HEK293 (cell line): ENCODE results near the gene SLC30A5.
A peak's percentile ranks its signal among the peaks of the same experiment; 100 is the strongest.

Source experiments
- HOXC10 ChIP-seq: sonication (generic); formaldehyde crosslinking; IDR thresholded peaks from 2 replicates; pipeline ENCODE4 v1.8.1; 2023; ENCODE audit warnings: mild to moderate bottlenecking, missing genetic modification reagents
- SCRT2 ChIP-seq: fragments of 450-650 bp; formaldehyde crosslinking; IDR thresholded peaks from 2 replicates; pipeline ENCODE4 v1.5.1; 2016; ENCODE audit warnings: missing biosample characterization, missing genetic modification characterization
- SETDB1 ChIP-seq: IDR thresholded peaks from one replicate; pipeline ENCODE4 v1.6.1; 2017; ENCODE audit warnings: mild to moderate bottlenecking, low read length, moderate library complexity, mixed read lengths; ENCODE audit not compliant: insufficient read length
- ZEB2 ChIP-seq: fragments of 450-650 bp; formaldehyde crosslinking; IDR thresholded peaks from 2 replicates; pipeline ENCODE4 v1.5.1; 2016; ENCODE audit warnings: missing biosample characterization, missing genetic modification characterization
- ZFHX2 ChIP-seq: fragments of 450-650 bp; formaldehyde crosslinking; conservative IDR thresholded peaks from 2 replicates; pipeline ENCODE4 v1.5.1; 2016; ENCODE audit warnings: missing biosample characterization, missing genetic modification characterization
- ZNF341 ChIP-seq: fragments of 450-650 bp; formaldehyde crosslinking; IDR thresholded peaks from 2 replicates; pipeline ENCODE4; 2016; ENCODE audit warnings: low read depth, missing biosample characterization, missing genetic modification characterization
- ZNF416 ChIP-seq: fragments of 450-650 bp; formaldehyde crosslinking; IDR thresholded peaks from 2 replicates; pipeline ENCODE4 v1.5.1; 2016; ENCODE audit warnings: missing biosample characterization, missing genetic modification characterization
- ZNF473 ChIP-seq: fragments of 450-650 bp; formaldehyde crosslinking; IDR thresholded peaks from 2 replicates; pipeline ENCODE4 v1.5.1; 2017; ENCODE audit warnings: missing biosample characterization, missing genetic modification characterization
- ZNF48 ChIP-seq: fragments of 450-650 bp; formaldehyde crosslinking; IDR thresholded peaks from 2 replicates; pipeline ENCODE4 v1.5.1; 2016; ENCODE audit warnings: missing biosample characterization, missing genetic modification characterization
- ZNF560 ChIP-seq: fragments of 450-650 bp; formaldehyde crosslinking; IDR thresholded peaks from 2 replicates; pipeline ENCODE4 v1.5.1; 2017; ENCODE audit warnings: missing biosample characterization, missing genetic modification characterization, borderline replicate concordance
- ZNF623 ChIP-seq: fragments of 450-650 bp; formaldehyde crosslinking; IDR thresholded peaks from 2 replicates; pipeline ENCODE4 v1.5.1; 2016; ENCODE audit warnings: missing biosample characterization, missing genetic modification characterization
- ZNF624 ChIP-seq: fragments of 450-650 bp; formaldehyde crosslinking; IDR thresholded peaks from 2 replicates; pipeline ENCODE4 v1.5.1; 2017; ENCODE audit warnings: missing biosample characterization, missing genetic modification characterization
- ZNF629 ChIP-seq: fragments of 450-650 bp; formaldehyde crosslinking; IDR thresholded peaks from 2 replicates; pipeline ENCODE4 v1.5.1; 2017; ENCODE audit warnings: missing biosample characterization, missing genetic modification characterization
- ZSCAN30 ChIP-seq: fragments of 450-650 bp; IDR thresholded peaks from 2 replicates; pipeline ENCODE4 v1.5.1; 2018; ENCODE audit warnings: missing biosample characterization, mild to moderate bottlenecking, missing genetic modification characterization, moderate library complexity
- TF ChIP-seq, protein P1 (sequence below): fragments of 450-650 bp; formaldehyde crosslinking; IDR thresholded peaks from 2 replicates; pipeline ENCODE4 v1.5.1; 2016; ENCODE audit warnings: missing biosample characterization, missing genetic modification characterization, borderline replicate concordance
- TF ChIP-seq, protein P2 (sequence below): fragments of 450-650 bp; formaldehyde crosslinking; IDR thresholded peaks from 2 replicates; pipeline ENCODE4 v1.5.1; 2016; ENCODE audit warnings: missing biosample characterization, missing genetic modification characterization
- TF ChIP-seq, protein P3 (sequence below): fragments of 450-650 bp; formaldehyde crosslinking; IDR thresholded peaks from 2 replicates; pipeline ENCODE4 v1.5.1; 2016; ENCODE audit warnings: missing biosample characterization, missing genetic modification characterization
- TF ChIP-seq, protein P4 (sequence below): fragments of 450-650 bp; formaldehyde crosslinking; IDR thresholded peaks from 2 replicates; pipeline ENCODE4 v1.5.1; 2016; ENCODE audit warnings: missing biosample characterization, missing genetic modification characterization
- TF ChIP-seq, protein P5 (sequence below): IDR thresholded peaks from 2 replicates; pipeline ENCODE4 v1.6.1; 2011; ENCODE audit warnings: mild to moderate bottlenecking, low read depth, low read length, borderline replicate concordance
- TF ChIP-seq, protein P6 (sequence below): fragments of 450-650 bp; IDR thresholded peaks from 2 replicates; pipeline ENCODE4 v1.5.1; 2018; ENCODE audit warnings: missing biosample characterization, missing genetic modification characterization
- TF ChIP-seq, protein P7 (sequence below): fragments of 450-650 bp; formaldehyde crosslinking; IDR thresholded peaks from 2 replicates; pipeline ENCODE4 v1.5.1; 2016; ENCODE audit warnings: missing biosample characterization, missing genetic modification characterization

SLC30A5 gene

DNA sequence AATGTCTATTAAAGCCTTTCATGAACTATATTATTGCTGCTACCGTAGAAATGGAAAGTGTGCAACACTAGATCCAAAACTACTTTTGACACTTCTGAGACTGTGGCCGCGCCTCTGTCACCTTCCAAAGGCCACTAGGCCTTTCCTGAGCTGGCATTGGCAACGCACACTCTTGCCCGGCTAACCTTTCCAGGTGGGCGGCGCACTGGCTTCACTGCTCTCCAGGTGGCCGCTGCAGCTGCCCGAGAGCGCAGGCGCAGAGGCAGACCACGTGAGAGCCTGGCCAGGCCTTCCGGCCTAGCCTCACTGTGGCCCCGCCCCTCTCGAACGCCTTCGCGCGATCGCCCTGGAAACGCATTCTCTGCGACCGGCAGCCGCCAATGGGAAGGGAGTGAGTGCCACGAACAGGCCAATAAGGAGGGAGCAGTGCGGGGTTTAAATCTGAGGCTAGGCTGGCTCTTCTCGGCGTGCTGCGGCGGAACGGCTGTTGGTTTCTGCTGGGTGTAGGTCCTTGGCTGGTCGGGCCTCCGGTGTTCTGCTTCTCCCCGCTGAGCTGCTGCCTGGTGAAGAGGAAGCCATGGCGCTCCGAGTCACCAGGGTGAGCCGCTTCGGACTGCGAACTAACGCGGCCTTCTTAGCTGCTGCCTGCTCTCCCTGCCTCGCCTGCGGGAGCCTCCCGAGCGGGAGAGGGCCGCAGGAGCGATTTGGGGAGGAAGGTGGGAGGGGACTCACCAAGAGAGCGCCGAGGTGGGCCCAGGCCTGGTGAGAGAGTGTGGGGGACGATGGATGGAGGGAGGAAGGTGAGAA, 73.1 kb downstream of the SLC30A5 start, which contains the start of gene CCNB1 (continued):
- TF ChIP-seq, protein P1, sequence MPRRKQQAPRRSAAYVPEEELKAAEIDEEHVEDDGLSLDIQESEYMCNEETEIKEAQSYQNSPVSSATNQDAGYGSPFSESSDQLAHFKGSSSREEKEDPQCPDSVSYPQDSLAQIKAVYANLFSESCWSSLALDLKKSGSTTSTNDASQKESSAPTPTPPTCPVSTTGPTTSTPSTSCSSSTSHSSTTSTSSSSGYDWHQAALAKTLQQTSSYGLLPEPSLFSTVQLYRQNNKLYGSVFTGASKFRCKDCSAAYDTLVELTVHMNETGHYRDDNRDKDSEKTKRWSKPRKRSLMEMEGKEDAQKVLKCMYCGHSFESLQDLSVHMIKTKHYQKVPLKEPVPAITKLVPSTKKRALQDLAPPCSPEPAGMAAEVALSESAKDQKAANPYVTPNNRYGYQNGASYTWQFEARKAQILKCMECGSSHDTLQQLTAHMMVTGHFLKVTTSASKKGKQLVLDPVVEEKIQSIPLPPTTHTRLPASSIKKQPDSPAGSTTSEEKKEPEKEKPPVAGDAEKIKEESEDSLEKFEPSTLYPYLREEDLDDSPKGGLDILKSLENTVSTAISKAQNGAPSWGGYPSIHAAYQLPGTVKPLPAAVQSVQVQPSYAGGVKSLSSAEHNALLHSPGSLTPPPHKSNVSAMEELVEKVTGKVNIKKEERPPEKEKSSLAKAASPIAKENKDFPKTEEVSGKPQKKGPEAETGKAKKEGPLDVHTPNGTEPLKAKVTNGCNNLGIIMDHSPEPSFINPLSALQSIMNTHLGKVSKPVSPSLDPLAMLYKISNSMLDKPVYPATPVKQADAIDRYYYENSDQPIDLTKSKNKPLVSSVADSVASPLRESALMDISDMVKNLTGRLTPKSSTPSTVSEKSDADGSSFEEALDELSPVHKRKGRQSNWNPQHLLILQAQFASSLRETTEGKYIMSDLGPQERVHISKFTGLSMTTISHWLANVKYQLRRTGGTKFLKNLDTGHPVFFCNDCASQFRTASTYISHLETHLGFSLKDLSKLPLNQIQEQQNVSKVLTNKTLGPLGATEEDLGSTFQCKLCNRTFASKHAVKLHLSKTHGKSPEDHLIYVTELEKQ (tag by site-specific recombination) = no peak
- TF ChIP-seq ZNF341 (tag by site-specific recombination) (peak; percentile 98), ZSCAN30 (tag by site-specific recombination) (peak; percentile 48), ZNF48 (tag by site-specific recombination) (no peak), ZNF473 (tag by site-specific recombination) (no peak), ZFHX2 (tag by site-specific recombination) (peak; percentile 62), ZNF416 (no peak), HOXC10 (CRISPR knock-in tag) (0 out of 2 replicates have a peak, but pooled peaks have one; percentile 81), SCRT2 (tag by site-specific recombination) (peak; percentile 37; the same call in 1 of the 2 replicates), ZNF560 (tag by site-specific recombination) (no peak), ZEB2 (peak; percentile 69), ZNF623 (tag by site-specific recombination) (no peak), ZNF629 (tag by site-specific recombination) (peak; percentile 9; the same call in 1 of the 2 replicates), SETDB1 (peak; percentile 71), ZNF624 (tag by site-specific recombination) (no peak)
- TF ChIP-seq, protein P2, sequence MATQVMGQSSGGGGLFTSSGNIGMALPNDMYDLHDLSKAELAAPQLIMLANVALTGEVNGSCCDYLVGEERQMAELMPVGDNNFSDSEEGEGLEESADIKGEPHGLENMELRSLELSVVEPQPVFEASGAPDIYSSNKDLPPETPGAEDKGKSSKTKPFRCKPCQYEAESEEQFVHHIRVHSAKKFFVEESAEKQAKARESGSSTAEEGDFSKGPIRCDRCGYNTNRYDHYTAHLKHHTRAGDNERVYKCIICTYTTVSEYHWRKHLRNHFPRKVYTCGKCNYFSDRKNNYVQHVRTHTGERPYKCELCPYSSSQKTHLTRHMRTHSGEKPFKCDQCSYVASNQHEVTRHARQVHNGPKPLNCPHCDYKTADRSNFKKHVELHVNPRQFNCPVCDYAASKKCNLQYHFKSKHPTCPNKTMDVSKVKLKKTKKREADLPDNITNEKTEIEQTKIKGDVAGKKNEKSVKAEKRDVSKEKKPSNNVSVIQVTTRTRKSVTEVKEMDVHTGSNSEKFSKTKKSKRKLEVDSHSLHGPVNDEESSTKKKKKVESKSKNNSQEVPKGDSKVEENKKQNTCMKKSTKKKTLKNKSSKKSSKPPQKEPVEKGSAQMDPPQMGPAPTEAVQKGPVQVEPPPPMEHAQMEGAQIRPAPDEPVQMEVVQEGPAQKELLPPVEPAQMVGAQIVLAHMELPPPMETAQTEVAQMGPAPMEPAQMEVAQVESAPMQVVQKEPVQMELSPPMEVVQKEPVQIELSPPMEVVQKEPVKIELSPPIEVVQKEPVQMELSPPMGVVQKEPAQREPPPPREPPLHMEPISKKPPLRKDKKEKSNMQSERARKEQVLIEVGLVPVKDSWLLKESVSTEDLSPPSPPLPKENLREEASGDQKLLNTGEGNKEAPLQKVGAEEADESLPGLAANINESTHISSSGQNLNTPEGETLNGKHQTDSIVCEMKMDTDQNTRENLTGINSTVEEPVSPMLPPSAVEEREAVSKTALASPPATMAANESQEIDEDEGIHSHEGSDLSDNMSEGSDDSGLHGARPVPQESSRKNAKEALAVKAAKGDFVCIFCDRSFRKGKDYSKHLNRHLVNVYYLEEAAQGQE = peak; percentile 33; the same call in 1 of the 2 replicates
- TF ChIP-seq, protein P3, sequence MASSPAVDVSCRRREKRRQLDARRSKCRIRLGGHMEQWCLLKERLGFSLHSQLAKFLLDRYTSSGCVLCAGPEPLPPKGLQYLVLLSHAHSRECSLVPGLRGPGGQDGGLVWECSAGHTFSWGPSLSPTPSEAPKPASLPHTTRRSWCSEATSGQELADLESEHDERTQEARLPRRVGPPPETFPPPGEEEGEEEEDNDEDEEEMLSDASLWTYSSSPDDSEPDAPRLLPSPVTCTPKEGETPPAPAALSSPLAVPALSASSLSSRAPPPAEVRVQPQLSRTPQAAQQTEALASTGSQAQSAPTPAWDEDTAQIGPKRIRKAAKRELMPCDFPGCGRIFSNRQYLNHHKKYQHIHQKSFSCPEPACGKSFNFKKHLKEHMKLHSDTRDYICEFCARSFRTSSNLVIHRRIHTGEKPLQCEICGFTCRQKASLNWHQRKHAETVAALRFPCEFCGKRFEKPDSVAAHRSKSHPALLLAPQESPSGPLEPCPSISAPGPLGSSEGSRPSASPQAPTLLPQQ = peak; percentile 99
- TF ChIP-seq, protein P4, sequence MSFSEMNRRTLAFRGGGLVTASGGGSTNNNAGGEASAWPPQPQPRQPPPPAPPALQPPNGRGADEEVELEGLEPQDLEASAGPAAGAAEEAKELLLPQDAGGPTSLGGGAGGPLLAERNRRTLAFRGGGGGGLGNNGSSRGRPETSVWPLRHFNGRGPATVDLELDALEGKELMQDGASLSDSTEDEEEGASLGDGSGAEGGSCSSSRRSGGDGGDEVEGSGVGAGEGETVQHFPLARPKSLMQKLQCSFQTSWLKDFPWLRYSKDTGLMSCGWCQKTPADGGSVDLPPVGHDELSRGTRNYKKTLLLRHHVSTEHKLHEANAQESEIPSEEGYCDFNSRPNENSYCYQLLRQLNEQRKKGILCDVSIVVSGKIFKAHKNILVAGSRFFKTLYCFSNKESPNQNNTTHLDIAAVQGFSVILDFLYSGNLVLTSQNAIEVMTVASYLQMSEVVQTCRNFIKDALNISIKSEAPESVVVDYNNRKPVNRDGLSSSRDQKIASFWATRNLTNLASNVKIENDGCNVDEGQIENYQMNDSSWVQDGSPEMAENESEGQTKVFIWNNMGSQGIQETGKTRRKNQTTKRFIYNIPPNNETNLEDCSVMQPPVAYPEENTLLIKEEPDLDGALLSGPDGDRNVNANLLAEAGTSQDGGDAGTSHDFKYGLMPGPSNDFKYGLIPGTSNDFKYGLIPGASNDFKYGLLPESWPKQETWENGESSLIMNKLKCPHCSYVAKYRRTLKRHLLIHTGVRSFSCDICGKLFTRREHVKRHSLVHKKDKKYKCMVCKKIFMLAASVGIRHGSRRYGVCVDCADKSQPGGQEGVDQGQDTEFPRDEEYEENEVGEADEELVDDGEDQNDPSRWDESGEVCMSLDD (tag by site-specific recombination) = no peak
- TF ChIP-seq, protein P5, sequence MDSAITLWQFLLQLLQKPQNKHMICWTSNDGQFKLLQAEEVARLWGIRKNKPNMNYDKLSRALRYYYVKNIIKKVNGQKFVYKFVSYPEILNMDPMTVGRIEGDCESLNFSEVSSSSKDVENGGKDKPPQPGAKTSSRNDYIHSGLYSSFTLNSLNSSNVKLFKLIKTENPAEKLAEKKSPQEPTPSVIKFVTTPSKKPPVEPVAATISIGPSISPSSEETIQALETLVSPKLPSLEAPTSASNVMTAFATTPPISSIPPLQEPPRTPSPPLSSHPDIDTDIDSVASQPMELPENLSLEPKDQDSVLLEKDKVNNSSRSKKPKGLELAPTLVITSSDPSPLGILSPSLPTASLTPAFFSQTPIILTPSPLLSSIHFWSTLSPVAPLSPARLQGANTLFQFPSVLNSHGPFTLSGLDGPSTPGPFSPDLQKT = no peak
- TF ChIP-seq, protein P6, sequence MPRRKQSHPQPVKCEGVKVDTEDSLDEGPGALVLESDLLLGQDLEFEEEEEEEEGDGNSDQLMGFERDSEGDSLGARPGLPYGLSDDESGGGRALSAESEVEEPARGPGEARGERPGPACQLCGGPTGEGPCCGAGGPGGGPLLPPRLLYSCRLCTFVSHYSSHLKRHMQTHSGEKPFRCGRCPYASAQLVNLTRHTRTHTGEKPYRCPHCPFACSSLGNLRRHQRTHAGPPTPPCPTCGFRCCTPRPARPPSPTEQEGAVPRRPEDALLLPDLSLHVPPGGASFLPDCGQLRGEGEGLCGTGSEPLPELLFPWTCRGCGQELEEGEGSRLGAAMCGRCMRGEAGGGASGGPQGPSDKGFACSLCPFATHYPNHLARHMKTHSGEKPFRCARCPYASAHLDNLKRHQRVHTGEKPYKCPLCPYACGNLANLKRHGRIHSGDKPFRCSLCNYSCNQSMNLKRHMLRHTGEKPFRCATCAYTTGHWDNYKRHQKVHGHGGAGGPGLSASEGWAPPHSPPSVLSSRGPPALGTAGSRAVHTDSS = no peak
- TF ChIP-seq, protein P7, sequence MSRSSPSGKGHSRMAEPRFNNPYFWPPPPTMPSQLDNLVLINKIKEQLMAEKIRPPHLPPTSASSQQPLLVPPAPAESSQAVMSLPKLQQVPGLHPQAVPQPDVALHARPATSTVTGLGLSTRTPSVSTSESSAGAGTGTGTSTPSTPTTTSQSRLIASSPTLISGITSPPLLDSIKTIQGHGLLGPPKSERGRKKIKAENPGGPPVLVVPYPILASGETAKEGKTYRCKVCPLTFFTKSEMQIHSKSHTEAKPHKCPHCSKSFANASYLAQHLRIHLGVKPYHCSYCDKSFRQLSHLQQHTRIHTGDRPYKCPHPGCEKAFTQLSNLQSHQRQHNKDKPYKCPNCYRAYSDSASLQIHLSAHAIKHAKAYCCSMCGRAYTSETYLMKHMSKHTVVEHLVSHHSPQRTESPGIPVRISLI (tag by site-specific recombination) = no peak
